Body of pancreas (tissue), 4 donors: ENCODE results near the gene COL15A1. TPM values are rescaled to one million over a fixed set of nuclear protein-coding genes. Genes with fewer than 3 reads are reported as not detected.

ENCODE experiments used
- ATAC-seq: fragments of 150-250 bp; one replicate; pipeline ENCODE4 v1.9.1; 2016
- DNase-seq, 4 donors: peaks; one replicate each; pipeline ENCODE4 v3.0.0-alpha.2; 2019
- H3K27ac ChIP-seq, 4 donors: fragments of 200-600 bp; sonication (generic); 1 replicate in 3 of 4; 2 replicates in 1 of 4; pipeline versions ENCODE4 v1.5.1 to v1.6.1; 2016 to 2019; ENCODE audit warnings: mild to moderate bottlenecking in 1 of 4, mixed read lengths in 1 of 4, moderate library complexity in 1 of 4
- H3K27me3 ChIP-seq, 2 donors: fragments of 200-600 bp; sonication (generic); one replicate each; pipeline ENCODE4 v1.6.0; 2016; ENCODE audit warnings: mild to moderate bottlenecking in 1 of 2
- H3K36me3 ChIP-seq, 2 donors: fragments of 200-600 bp; sonication (generic); replicated peaks in 1 of 2; 2 replicates each; pipeline ENCODE4 v1.5.1; 2016; ENCODE audit warnings: low read depth in 2 of 2; ENCODE audit not compliant: insufficient read depth in 1 of 2
- H3K4me1 ChIP-seq: fragments of 200-600 bp; sonication (generic); one replicate; pipeline ENCODE4 v1.6.0; 2016
- H3K4me3 ChIP-seq, 2 donors: fragments of 200-600 bp; sonication (generic); 1 replicate in 1 of 2; 2 replicates in 1 of 2; pipeline ENCODE4 v1.5.1; 2016 to 2019
- H3K9me3 ChIP-seq, 3 donors: fragments of 200-600 bp; sonication (generic); 1 replicate in 2 of 3; 2 replicates in 1 of 3; pipeline ENCODE4 v1.5.1; 2016
- CTCF ChIP-seq, 7 experiments: fragments of 450-650 bp in 4 of 7; fragments of 200-600 bp in 3 of 7; sonication (generic) in 3 of 7; IDR thresholded peaks; one replicate each; pipeline ENCODE4 v1.5.1; 2016 to 2019; ENCODE audit warnings: antibody characterized with exemption in 7 of 7
- POLR2A ChIP-seq, 3 donors: fragments of 450-650 bp; IDR thresholded peaks; one replicate each; pipeline ENCODE4 v1.6.1; 2016; ENCODE audit warnings: antibody characterized with exemption in 3 of 3, mild to moderate bottlenecking in 2 of 3
- WGBS, 2 donors: methylation state at CpG; one replicate each; pipeline ENCODE4 v1.1.5; 2017; 5-methylcytosine and 5-hydroxymethylcytosine counted together
- intact Hi-C: fragments of 100-400 bp; cut with DNase I; formaldehyde crosslinking; loops from one replicate; pipeline ENCODE4 v1.15.1; 2023
- total RNA-seq, 2 donors: library from RNA; depleted of rRNA; stranded (reverse); fragments of >200 nt; gene quantifications; one replicate each; pipeline ENCODE4 v1.1.0, GENCODE V29; 2016

The COL15A1 gene
- total RNA-seq, 2 donors from 2014 or later, result 6.7 to 55.4 TPM

- Histone ChIP-seq H3K4me1 (peaks cover 20% of the 10 kb centered on the region), H3K4me3 (no peak overlapping the region), H3K9me3 (no peaks in the 10 kb centered on the region), H3K36me3 (no peaks in the 10 kb centered on the region), H3K27me3 (no peaks in the 10 kb centered on the region), H3K27ac (no peak overlapping the region)
- no peak for ATAC-seq
- WGBS, 2 donors, result 74 to 87% methylated on average over 5 of the region's 5 CpGs
- intact Hi-C loops, result no loop called here
- no peak for DNase-seq
- no peak for TF ChIP-seq POLR2A (IDR thresholded peaks at IDR 0.05)
- TF ChIP-seq CTCF (IDR thresholded peaks at IDR 0.05), result no peak
Observed at GRCh38 chr9:99056886-99057664, 113.4 kb downstream of the COL15A1 start.

DNA sequence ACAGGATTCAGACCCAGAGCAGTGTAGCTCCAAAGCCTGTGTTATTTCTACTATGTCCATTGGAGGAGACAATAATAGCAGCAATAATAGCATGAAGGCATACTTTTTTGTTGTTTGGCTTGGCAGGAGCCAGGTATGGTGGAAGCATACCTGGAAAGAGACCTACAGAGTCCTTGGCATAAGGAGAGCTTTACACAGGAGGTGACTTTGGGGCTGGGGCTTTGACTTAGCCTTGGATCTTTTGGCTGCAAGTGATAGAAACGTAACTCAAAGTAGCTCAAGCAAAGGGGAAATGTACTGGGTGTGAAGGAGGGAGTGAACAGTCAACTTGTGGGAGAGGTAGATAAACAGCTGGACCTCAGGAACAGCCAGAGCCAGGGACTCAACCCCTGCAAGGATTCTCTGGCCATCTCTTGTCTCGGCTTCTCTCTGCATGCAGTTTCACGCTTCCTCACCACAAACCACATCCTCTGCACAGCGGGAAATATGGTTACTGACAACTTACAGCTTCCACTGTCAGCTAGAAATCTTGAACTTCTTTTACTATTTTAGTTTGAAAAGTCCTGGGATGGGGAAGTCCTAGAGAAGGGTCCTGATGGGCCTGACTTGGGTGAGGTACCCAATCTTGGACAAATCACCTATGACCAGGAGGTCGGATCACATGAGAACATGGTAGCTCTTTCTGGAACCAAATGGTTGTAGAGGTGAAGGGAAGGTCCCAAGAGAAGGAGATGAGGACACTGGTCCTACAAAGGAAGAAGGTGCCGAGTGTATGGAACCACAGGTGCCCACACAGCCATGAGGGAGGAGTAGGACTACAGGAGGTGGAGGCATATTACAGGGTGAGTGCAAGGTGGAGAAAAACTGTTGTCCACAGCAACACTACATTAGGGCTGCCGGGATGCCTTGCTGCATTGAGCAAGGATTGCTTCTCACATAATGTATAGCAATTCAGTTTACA is 114.2 kb downstream of the COL15A1 start:
- H3K27ac ChIP-seq, result peak overlapping the region in 1 of 4 donors; percentile 50
- no peaks in the 10 kb centered on the region for H3K36me3 ChIP-seq
- ATAC-seq (no peak), DNase-seq (peak in 2 of 4 donors; percentile 33 to 61)
- WGBS, 2 donors, result 76 to 84% methylated on average over 7 of the region's 7 CpGs
- intact Hi-C loops, result no loop called here
- H3K4me3 ChIP-seq, result no peak overlapping the region
- no peaks in the 10 kb centered on the region for H3K27me3 ChIP-seq
- no peaks in the 10 kb centered on the region for H3K9me3 ChIP-seq
- H3K4me1 ChIP-seq, result peaks cover 20% of the 10 kb centered on the region
- TF ChIP-seq POLR2A (IDR thresholded peaks at IDR 0.05), result no peak
- no peak for TF ChIP-seq CTCF (IDR thresholded peaks at IDR 0.05)

GRCh38 chr9:99058964-99059921 is 115.5 kb downstream of the COL15A1 start:
- no peaks in the 10 kb centered on the region for H3K36me3 ChIP-seq
- WGBS, 2 donors, result 75 to 84% methylated on average over 8 of the region's 8 CpGs
- peak in 1 of 4 donors; percentile 70 for DNase-seq
- peaks cover 20% of the 10 kb centered on the region for H3K4me1 ChIP-seq
- no peaks in the 10 kb centered on the region for H3K27me3 ChIP-seq
- no peak for ATAC-seq
- H3K4me3 ChIP-seq, result no peak overlapping the region
- H3K27ac ChIP-seq, result peak overlapping the region in 2 of 4 donors; percentile 8 to 50
- intact Hi-C loops, result no loop called here
- TF ChIP-seq POLR2A (IDR thresholded peaks at IDR 0.05), result no peak
- H3K9me3 ChIP-seq, result no peaks in the 10 kb centered on the region

DNA sequence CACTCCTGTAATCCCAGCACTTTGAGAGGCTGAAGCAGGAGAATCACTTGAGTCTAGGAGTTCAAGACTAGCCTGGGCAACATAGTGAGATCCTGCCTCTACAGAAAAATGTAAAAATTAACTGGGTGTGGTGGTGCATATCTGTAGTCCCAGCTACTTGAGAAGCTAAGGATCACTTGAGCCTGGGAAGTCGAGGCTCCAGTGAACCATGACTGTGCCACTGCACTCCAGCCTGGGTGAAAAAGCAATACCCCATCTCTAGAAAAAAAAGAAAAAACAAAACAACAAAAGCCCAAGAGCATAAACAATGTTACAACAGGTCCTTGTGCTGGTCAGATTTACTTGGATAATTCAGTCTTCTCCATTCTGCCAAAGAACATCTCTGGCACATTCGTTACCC is 116.9 kb downstream of the COL15A1 start:
- no peak for ATAC-seq
- Histone ChIP-seq H3K27ac (no peak overlapping the region), H3K36me3 (no peaks in the 10 kb centered on the region), H3K27me3 (no peaks in the 10 kb centered on the region), H3K4me1 (peaks cover 8% of the 10 kb centered on the region), H3K4me3 (no peak overlapping the region), H3K9me3 (no peaks in the 10 kb centered on the region)
- TF ChIP-seq CTCF (IDR thresholded peaks at IDR 0.05) (no peak), POLR2A (IDR thresholded peaks at IDR 0.05) (no peak)
- intact Hi-C loops, result no loop called here
- WGBS, 2 donors, result 86 to 87% methylated on average over 2 of the region's 2 CpGs
- no peak for DNase-seq
